GM19468 (cell line): ENCODE data around the gene CRYBG3.

Experiments
- ATAC-seq: cut with Tn5 transposase; IDR thresholded peaks from one replicate; pipeline ENCODE4 v1.9.1; 2021; ENCODE audit warnings: mild to moderate bottlenecking, moderate library complexity, moderate number of reproducible peaks; ENCODE audit not compliant: unreplicated experiment; ENCODE audit errors: extremely low read depth

Gene CRYBG3

GRCh38 chr3:97969541-97969940 is 147.7 kb downstream of the CRYBG3 start:
- no peak for ATAC-seq

DNA sequence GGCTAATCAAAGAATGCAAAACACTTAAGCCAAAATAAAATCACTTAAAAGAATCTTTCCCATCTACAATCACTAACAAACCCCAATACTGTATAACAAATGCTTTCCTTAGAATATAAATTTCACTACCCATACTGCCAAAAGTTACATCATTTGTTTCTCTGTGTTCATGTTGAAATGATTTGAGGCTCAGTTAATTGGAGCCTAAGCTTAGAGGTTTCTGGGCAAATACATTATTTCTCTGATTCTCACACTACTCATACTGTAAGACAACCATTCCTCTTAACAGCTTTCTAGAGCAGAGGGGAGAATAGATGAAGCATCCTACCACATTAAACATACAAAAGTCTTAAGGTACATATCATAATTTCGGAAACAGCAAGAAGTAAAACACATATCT is 148.3 kb downstream of the CRYBG3 start:
- ATAC-seq: no peak

DNA sequence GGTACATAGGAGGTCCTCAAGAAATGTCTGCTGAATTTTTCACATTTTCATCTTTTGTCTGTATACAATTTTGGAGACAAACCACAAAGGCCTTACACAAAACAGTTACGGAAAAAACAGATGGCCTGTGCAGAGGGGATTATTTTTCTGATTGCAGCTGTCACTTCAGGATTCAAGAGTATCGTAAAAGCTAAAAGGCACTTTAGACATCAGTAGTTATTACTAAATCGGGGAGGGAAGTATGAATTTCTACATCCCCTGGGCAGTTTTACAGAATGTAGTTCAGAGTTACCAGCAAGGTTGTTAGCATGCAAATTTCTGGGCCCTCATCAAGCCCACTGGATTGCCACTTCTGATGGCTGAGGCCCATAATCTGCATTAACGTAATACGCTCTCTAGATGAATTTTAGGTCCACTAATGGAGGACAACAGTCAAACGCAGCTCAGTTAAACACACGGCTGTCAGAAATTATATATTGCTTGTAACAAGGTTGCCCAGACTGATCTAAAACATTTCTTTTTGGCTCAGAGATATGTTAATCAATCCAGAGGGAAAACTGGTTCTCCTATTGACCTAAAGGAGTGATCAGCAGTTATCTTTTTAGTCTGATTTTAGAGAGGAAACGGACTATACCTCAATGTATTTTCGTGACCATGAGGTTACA is 149.3 kb downstream of the CRYBG3 start:
- no peak for ATAC-seq

DNA sequence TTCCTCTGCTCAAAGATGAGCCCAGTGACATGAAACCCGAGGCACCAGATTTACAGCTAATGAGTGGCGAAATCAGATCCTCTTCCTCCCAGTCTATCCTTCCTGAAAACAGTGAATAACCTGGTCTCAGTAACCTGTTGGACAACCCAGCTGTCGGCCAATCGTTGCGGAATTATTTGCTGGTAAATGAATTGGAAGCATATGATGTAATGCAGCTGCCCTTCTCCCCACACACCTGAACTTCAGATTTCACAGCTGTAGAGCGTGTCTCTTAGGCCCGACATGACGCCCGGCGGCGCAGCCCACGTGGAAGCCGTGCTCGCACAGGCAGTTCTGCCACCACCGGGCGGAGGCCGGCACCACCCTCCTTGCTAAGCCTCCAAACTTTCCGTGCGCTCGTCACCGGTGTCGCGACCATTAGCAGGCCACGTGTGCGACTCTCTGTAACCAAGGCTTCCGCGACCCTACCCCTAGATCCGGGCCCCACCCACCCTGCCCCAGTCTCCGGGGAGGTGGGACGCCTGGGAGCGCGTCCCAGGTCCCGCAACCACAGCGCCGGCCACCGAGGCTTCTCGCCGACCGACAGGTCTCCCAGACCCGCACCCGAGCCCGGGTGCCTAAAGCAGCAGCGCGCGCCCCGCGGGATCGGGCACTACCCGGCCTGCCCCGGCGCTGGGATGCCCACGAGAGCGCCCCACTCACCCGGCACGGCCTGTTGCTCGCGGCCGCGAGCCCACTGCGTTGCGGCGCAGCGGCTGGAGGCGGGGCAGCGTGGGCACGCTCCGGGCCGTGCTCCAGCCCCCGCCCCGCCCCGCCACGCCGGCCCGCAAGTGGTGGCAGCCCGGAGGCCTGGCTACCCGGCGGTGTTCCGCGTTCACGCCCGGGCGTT is 150.1 kb downstream of the CRYBG3 start, which contains the start of gene RIOX2:
RIOX2 (minus strand) TSS at position 753 of the 889 bp plus-strand sequence. CDS start 4,838 bp downstream, outside the sequence.
- ATAC-seq: peak; percentile 94

GRCh38 chr3:97972976-97973375 is 151.2 kb downstream of the CRYBG3 start:
- ATAC-seq: no peak

- ATAC-seq: no peak
These were observed 153.2 kb downstream of the CRYBG3 start for GRCh38 chr3:97974996-97975395.

GRCh38 chr3:97975466-97975865 is 153.7 kb downstream of the CRYBG3 start:
- no peak for ATAC-seq

GRCh38 chr3:97979610-97980009 is 157.8 kb downstream of the CRYBG3 start:
- no peak for ATAC-seq

GRCh38 chr3:97981886-97982285 is 160.1 kb downstream of the CRYBG3 start:
- no peak for ATAC-seq

- ATAC-seq: no peak
These were observed 162.2 kb downstream of the CRYBG3 start for GRCh38 chr3:97983933-97984491.

- ATAC-seq: no peak
These were observed 165.5 kb downstream of the CRYBG3 start for GRCh38 chr3:97987306-97987705.

- ATAC-seq: no peak
These were observed 167.2 kb downstream of the CRYBG3 start for GRCh38 chr3:97988784-97989568.

DNA sequence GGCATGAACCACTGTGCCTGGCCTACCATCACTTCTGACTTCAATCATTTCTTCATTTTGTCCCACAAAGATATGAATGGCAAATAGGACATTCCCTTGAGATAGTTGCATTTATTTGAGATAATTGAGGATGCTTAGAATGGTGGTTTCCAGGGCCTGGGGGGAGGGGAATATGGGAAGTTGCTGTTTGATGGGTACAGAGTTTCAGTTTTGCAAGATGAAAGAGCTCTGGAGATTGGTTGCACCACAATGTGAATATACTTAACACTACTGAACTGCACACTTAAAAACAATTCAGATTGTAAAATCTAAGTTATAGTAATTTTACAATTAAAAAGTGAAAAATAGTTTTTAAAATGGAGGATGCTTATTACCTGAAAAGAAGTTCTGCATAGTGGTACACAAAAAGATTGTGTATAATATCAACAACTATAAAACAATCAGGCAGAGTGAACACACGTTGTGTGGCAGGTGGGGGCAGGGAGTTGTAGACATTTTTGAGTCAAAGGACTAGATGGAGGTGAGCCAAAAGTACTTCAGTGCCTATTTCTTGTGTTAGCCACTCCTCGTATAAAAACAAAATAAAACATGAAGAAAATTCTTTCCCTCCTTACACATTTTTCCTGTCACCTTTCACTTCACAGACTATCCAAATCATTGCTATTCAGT is 168.9 kb downstream of the CRYBG3 start:
- ATAC-seq: no peak

GRCh38 chr3:97991293-97991682 is 169.5 kb downstream of the CRYBG3 start:
- ATAC-seq: no peak

GRCh38 chr3:97992547-97993173 is 170.8 kb downstream of the CRYBG3 start:
- ATAC-seq: no peak

DNA sequence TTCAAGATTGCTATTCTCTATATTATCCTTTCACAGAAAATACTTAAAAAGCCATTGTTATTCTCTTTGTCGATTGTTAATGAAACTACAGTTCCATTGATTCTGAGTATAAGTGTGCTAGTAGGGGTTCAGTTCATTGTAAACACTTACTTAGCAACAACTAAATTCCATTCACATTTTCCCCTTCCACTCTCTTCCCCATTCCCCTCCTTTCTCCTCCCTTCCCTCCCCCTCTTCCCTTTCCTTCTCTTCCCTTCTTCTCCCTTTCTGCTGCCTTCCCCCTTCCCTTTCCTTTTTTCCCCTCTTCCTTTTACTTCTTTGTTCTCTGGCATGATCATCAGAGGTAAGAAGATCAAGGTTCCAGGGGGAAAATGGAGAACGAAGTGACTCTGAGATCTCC is 171.7 kb downstream of the CRYBG3 start:
- no peak for ATAC-seq

GRCh38 chr3:97994328-97994945 is 172.6 kb downstream of the CRYBG3 start:
- ATAC-seq: no peak
